ENCODE results near the gene JPH3.
"Not testable (repeated sequence)": the region's sequence is repeated elsewhere in the genome, so short reads cannot be mapped to it uniquely, and the experiment has no call there.

Gene JPH3

GRCh38 chr16:87570938-87571867 lies 31.1 kb upstream of the JPH3 start:
- TF ChIP-seq CTCF (IDR thresholded peaks at IDR 0.05): peak; percentile 73 to 93
- H3K4me1 ChIP-seq: peaks cover 0 to 37% (median 26%) of the 10 kb centered on the region in 4 donors
- no peaks in the 10 kb centered on the region for H3K9me3 ChIP-seq
- no peaks in the 10 kb centered on the region for H3K36me3 ChIP-seq
- peak overlapping the region; percentile 82 to 89 for H3K27ac ChIP-seq
- no peaks in the 10 kb centered on the region for H3K27me3 ChIP-seq
- no peak overlapping the region for H3K4me3 ChIP-seq
- intact Hi-C loops (cut with DNase I; ENCODE audit: low total_unique reads): loop anchor here (2.0 kb wide), 1 partner anchor 22 kb away; no protein-coding TSS in a partner anchor
- DNase-seq: peak; percentile 76 to 93

- DNase-seq: peak; percentile 33 to 91
- Histone ChIP-seq H3K27me3 (no peaks in the 10 kb centered on the region), H3K4me1 (peaks cover 0 to 34% (median 26%) of the 10 kb centered on the region in 4 donors), H3K36me3 (no peaks in the 10 kb centered on the region), H3K4me3 (no peak overlapping the region), H3K9me3 (no peaks in the 10 kb centered on the region), H3K27ac (peak overlapping the region; percentile 82 to 89)
- intact Hi-C loops (cut with DNase I; ENCODE audit: low total_unique reads): loop anchor here (2.0 kb wide), 1 partner anchor 23 kb away; no protein-coding TSS in a partner anchor
- TF ChIP-seq CTCF (IDR thresholded peaks at IDR 0.05): no peak
Measured at GRCh38 chr16:87571868-87572244, 30.5 kb upstream of the JPH3 start.

DNA sequence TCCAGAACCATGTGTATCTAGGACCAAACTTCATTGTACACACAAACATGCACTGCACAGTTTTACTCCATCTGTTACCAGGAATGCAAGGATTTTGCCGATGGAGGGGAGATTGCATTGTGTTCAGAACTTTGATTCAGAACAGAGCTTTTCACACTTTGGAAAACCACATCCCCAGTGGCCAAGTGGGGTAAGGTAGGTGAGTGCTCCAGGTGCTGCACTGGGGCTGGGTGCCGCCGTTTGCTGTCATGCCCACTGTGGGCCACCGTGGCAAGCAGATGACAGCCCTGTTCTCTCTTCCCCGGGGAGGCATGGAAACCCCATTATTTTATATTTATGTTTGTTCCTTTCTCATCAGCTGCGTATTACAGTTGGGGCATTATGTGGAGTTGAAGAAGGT lies 29.3 kb upstream of the JPH3 start:
- no peak overlapping the region for H3K4me3 ChIP-seq
- H3K4me1 ChIP-seq: peaks cover 0 to 34% (median 26%) of the 10 kb centered on the region in 4 donors
- no peak for DNase-seq
- intact Hi-C loops (cut with DNase I; ENCODE audit: low total_unique reads): no loop called here
- H3K36me3 ChIP-seq: no peaks in the 10 kb centered on the region
- H3K27me3 ChIP-seq: no peaks in the 10 kb centered on the region
- TF ChIP-seq CTCF (IDR thresholded peaks at IDR 0.05): no peak
- no peaks in the 10 kb centered on the region for H3K9me3 ChIP-seq
- H3K27ac ChIP-seq: peak overlapping the region; percentile 82 to 89

GRCh38 chr16:87575027-87575804 lies 27.1 kb upstream of the JPH3 start:
- no peak for DNase-seq
- Histone ChIP-seq H3K27me3 (no peaks in the 10 kb centered on the region), H3K27ac (peak overlapping the region in 1 of 2 donors; percentile 31), H3K36me3 (no peaks in the 10 kb centered on the region), H3K9me3 (no peaks in the 10 kb centered on the region), H3K4me3 (no peak overlapping the region), H3K4me1 (peaks cover 0 to 27% (median 22%) of the 10 kb centered on the region in 4 donors)
- TF ChIP-seq CTCF (IDR thresholded peaks at IDR 0.05): no peak
- intact Hi-C loops (cut with DNase I; ENCODE audit: low total_unique reads): no loop called here

DNA sequence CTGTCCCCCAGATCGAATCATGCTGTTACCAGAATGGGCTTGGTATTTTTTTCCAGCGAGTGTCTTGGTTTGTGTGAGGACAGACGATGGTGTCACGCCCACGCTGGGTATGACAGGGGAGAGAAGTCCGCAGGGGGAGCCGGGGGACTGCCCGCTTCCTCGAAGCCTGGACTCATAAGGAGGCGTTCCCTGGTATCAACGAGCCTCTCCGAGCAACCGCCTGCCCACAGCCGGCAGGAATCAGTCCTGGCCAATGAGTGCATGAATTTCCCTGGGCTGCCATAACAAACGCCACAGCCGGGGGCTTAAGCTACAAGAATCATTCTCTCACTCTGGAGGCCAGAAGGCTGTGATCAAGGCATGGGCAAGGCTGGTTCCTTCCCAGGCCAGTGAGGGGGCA lies 26.1 kb upstream of the JPH3 start:
- H3K27me3 ChIP-seq: no peaks in the 10 kb centered on the region
- no peaks in the 10 kb centered on the region for H3K36me3 ChIP-seq
- H3K27ac ChIP-seq: no peak overlapping the region
- no peaks in the 10 kb centered on the region for H3K9me3 ChIP-seq
- DNase-seq: no peak
- TF ChIP-seq CTCF (IDR thresholded peaks at IDR 0.05): no peak
- intact Hi-C loops (cut with DNase I; ENCODE audit: low total_unique reads): no loop called here
- peaks cover 0 to 22% (median 17%) of the 10 kb centered on the region in 4 donors for H3K4me1 ChIP-seq
- no peak overlapping the region for H3K4me3 ChIP-seq

DNA sequence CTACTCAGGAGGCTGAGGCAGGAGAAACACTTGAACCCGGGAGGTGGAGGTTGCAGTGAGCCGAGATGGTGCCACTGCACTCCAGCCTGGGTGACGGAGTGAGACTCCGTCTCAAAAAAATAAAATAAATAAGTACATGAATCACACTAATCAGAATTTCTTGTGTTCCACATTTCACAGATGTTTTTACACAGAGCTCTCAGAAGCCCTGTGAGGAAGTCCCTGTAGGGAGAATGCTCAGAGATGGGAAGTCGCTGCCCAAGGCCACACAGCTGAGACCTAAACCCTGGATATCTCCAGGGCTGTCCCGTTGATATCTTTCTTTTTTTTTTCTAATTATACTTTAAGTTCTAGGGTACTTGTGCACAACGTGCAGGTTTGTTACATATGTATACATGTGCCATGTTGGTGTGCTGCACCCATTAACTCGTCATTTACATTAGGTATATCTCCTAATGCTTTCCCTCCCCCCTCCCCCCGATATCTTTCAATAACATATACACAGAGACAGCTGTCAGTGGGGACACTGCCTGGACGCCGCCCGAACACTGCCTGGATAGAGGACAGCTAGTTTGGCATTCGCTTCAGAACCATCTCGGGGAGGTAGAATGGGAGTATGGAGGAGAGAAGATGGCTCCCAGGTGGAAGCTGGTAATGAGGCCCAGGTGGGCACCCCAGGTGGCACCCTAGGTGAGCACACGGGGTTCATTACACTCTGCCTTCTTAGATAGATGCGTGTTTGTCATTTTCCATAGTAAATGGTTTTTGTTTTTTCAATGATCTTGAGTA lies 24.0 kb upstream of the JPH3 start:
- H3K4me3 ChIP-seq; DNase-seq; H3K36me3 ChIP-seq; H3K9me3 ChIP-seq; intact Hi-C loops (cut with DNase I; ENCODE audit: low total_unique reads); H3K27me3 ChIP-seq; H3K27ac ChIP-seq: not testable (repeated sequence)
- peaks cover 0 to 25% (median 23%) of the 10 kb centered on the region in 4 donors for H3K4me1 ChIP-seq

Measured in tibial artery (tissue), 4 donors.